Neuron (in vitro differentiated cells): ENCODE measurements around the gene DPP3.

Source experiments
- H2AFZ ChIP-seq: one replicate; pipeline ENCODE4 v1.6.1; 2013; ENCODE audit warnings: low read depth, mild to moderate bottlenecking, inconsistent platforms, low read length, moderate library complexity
- H3K27me3 ChIP-seq: one replicate; pipeline ENCODE4 v1.6.1; 2013; ENCODE audit warnings: low read length; ENCODE audit not compliant: insufficient read depth
- H3K36me3 ChIP-seq: one replicate; pipeline ENCODE4 v1.6.1; 2013; ENCODE audit warnings: low read length; ENCODE audit not compliant: insufficient read depth
- H3K4me1 ChIP-seq: one replicate; pipeline ENCODE4 v1.6.1; 2013; ENCODE audit warnings: low read length; ENCODE audit not compliant: insufficient read depth
- H3K4me3 ChIP-seq: 2 replicates; pipeline ENCODE4 v1.5.1; 2013; ENCODE audit warnings: mild to moderate bottlenecking, low read length, moderate library complexity
- H3K9me3 ChIP-seq: one replicate; pipeline ENCODE4 v1.6.1; 2013; ENCODE audit warnings: low read length

DPP3 gene

GRCh38 chr11:66467034-66467659 is 13.1 kb upstream of the DPP3 start:
- H3K36me3 ChIP-seq = peaks cover 8% of the 10 kb centered on the region
- H3K4me3 ChIP-seq = peak overlapping the region; percentile 55
- no peaks in the 10 kb centered on the region for H3K27me3 ChIP-seq
- peak overlapping the region; percentile 75 for H2AFZ ChIP-seq
- peaks cover 17% of the 10 kb centered on the region for H3K4me1 ChIP-seq
- no peaks in the 10 kb centered on the region for H3K9me3 ChIP-seq

DNA sequence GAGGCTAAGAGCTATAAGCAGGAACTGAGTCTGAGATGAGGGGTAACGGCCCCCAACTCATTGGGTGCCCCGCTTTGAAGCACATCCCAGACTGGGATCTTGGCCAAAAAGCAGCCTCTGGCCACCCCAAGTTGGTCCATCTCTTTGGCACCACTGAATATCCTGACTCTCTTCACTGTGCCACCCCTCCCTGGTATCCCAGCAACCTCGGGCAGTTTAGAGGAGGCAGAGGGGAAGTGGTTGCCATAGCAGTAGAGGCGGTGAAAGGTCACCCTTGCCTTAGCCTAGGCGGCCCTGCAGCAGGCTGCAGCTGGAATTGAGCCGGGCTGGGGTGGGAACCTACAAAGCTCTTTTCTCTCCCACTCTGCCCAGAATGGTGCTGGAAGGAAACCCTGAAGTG is 12.5 kb upstream of the DPP3 start:
- H3K4me3 ChIP-seq = peak overlapping the region; percentile 55
- H3K27me3 ChIP-seq = no peaks in the 10 kb centered on the region
- no peaks in the 10 kb centered on the region for H3K9me3 ChIP-seq
- H3K4me1 ChIP-seq = peaks cover 17% of the 10 kb centered on the region
- H3K36me3 ChIP-seq = peaks cover 14% of the 10 kb centered on the region
- peak overlapping the region; percentile 75 for H2AFZ ChIP-seq

DNA sequence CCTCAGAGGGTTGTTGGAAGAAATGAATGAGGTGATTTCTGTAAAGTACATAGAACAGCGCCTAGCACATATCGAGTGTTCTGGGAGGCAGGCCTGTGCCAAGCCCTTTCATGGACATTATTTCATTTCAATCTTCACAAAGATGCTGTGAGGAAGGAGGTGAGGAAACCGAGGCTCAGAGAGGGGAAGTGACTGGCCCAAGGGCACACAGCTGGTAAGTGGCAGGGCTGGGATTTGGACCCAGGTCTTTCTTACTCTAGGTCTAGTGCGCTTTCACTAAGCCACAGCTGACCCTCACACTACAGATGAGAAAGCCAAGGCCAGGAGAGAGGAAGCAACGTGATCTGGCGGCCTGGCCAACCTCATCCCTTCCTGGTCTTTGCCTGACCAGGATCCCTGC is 11.5 kb upstream of the DPP3 start:
- Histone ChIP-seq H3K36me3 (peaks cover 19% of the 10 kb centered on the region), H3K9me3 (no peaks in the 10 kb centered on the region), H3K27me3 (no peaks in the 10 kb centered on the region), H2AFZ (no peak overlapping the region), H3K4me1 (peaks cover 17% of the 10 kb centered on the region), H3K4me3 (no peak overlapping the region)

GRCh38 chr11:66469441-66469840 is 10.8 kb upstream of the DPP3 start:
- Histone ChIP-seq H3K4me1 (peaks cover 17% of the 10 kb centered on the region), H3K36me3 (peaks cover 26% of the 10 kb centered on the region), H3K9me3 (no peaks in the 10 kb centered on the region), H2AFZ (no peak overlapping the region), H3K27me3 (no peaks in the 10 kb centered on the region), H3K4me3 (no peak overlapping the region)

GRCh38 chr11:66470015-66470414 is 10.2 kb upstream of the DPP3 start:
- Histone ChIP-seq H3K36me3 (peaks cover 29% of the 10 kb centered on the region), H3K4me1 (peaks cover 17% of the 10 kb centered on the region), H2AFZ (no peak overlapping the region), H3K4me3 (no peak overlapping the region), H3K27me3 (no peaks in the 10 kb centered on the region), H3K9me3 (no peaks in the 10 kb centered on the region)

DNA sequence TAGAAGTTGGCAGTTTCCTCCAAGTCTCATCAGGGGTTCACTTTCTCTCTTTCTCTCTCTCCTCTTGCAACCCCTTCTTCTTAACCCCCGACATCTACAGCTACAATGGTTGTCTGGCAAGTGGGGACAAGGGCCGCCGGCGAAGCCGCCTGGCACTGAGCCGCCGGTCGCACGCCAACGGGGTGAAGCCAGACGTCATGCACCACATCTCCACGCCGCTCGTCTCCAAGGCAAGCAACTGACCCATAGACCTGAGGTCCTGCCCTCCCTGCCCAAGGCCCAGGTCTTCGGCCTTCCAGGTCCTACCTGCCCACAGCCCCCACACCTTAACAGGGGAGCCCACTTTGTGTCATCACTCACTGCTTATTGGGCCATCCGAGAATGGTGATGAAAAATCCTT is 9.1 kb upstream of the DPP3 start:
- Histone ChIP-seq H3K4me1 (peaks cover 17% of the 10 kb centered on the region), H3K4me3 (no peak overlapping the region), H3K9me3 (no peaks in the 10 kb centered on the region), H3K36me3 (peaks cover 34% of the 10 kb centered on the region), H3K27me3 (no peaks in the 10 kb centered on the region), H2AFZ (no peak overlapping the region)

DNA sequence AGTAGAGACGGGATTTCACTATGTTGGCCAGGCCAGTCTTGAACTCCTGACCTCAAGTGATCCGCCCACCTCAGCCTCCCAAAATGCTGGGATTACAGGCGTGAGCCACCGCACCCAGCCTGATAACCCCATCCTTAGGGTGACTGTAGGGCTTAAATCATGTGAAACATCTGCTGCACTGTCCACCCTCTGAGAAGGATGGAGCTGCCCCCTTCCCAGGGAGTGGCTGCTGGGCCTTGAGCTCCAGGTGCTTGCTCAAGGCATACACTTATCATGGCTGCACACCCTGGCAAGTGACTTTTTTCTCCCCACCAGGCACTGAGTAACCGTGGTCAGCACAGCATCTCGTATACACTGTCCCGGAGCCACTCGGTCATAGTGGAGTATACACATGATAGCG is 8.2 kb upstream of the DPP3 start:
- peaks cover 38% of the 10 kb centered on the region for H3K36me3 ChIP-seq
- H2AFZ ChIP-seq = no peak overlapping the region
- H3K9me3 ChIP-seq = no peaks in the 10 kb centered on the region
- H3K4me1 ChIP-seq = peaks cover 17% of the 10 kb centered on the region
- no peaks in the 10 kb centered on the region for H3K27me3 ChIP-seq
- H3K4me3 ChIP-seq = no peak overlapping the region

DNA sequence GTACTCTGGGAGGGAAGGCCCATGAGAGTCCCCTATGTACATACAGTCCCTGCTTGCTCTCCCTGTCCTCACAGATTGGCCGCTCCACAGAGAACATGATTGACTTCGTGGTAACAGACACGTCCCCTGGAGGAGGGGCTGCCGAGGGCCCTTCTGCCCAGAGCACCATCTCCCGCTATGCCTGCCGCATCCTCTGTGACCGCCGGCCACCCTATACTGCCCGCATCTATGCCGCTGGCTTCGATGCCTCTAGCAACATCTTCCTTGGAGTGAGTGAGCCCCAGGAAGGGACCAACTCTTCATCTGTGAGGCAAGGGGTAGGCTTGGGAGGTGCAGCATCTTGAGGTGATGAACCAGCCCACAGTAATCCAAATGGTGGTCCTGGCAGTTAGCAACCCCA is 7.1 kb upstream of the DPP3 start:
- H3K4me1 ChIP-seq = peaks cover 8% of the 10 kb centered on the region
- H3K36me3 ChIP-seq = peaks cover 43% of the 10 kb centered on the region
- H3K27me3 ChIP-seq = no peaks in the 10 kb centered on the region
- no peak overlapping the region for H2AFZ ChIP-seq
- H3K9me3 ChIP-seq = no peaks in the 10 kb centered on the region
- H3K4me3 ChIP-seq = no peak overlapping the region

DNA sequence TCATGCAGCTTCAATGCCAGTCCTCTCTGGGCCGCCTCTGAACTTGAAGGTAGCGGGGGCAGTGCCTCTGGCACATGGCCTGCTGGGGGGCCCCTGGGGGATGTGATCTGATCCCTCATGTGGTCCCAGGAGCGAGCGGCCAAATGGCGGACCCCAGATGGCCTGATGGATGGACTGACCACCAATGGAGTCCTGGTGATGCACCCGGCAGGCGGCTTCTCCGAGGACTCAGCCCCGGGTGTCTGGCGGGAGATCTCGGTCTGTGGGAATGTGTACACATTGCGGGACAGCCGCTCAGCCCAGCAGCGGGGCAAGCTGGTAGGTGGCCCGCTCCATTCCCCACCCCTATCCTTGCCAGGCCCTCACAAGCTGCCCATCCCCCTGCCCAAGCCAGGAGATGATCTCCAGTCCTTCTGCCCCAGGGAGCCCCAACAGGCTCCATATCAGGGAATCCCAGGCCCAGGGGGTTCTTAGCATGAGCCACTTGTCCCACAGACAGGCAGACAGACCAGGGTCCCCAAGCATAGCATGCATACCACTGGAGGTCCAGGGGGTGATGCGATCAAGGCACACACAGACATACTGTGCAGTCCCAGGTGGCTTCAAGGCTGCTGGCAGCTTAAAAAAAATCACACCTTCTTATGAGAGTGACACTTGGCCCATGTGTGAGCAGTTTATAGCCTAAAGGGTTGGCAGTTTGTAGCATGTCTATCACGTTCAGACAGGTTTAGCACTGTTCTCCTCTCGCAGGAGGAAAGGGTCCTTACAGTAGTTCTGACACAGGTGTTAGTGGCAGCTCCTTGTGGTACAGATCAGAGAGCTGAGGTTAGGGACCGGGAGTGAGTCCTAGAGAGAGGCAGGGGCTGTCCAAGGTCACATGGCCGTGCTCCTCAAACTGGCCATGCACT is 6.4 kb upstream of the DPP3 start:
- H3K27me3 ChIP-seq = no peaks in the 10 kb centered on the region
- no peaks in the 10 kb centered on the region for H3K9me3 ChIP-seq
- H3K4me1 ChIP-seq = peaks cover 3% of the 10 kb centered on the region
- H3K36me3 ChIP-seq = peaks cover 43% of the 10 kb centered on the region
- no peak overlapping the region for H3K4me3 ChIP-seq
- no peak overlapping the region for H2AFZ ChIP-seq

DNA sequence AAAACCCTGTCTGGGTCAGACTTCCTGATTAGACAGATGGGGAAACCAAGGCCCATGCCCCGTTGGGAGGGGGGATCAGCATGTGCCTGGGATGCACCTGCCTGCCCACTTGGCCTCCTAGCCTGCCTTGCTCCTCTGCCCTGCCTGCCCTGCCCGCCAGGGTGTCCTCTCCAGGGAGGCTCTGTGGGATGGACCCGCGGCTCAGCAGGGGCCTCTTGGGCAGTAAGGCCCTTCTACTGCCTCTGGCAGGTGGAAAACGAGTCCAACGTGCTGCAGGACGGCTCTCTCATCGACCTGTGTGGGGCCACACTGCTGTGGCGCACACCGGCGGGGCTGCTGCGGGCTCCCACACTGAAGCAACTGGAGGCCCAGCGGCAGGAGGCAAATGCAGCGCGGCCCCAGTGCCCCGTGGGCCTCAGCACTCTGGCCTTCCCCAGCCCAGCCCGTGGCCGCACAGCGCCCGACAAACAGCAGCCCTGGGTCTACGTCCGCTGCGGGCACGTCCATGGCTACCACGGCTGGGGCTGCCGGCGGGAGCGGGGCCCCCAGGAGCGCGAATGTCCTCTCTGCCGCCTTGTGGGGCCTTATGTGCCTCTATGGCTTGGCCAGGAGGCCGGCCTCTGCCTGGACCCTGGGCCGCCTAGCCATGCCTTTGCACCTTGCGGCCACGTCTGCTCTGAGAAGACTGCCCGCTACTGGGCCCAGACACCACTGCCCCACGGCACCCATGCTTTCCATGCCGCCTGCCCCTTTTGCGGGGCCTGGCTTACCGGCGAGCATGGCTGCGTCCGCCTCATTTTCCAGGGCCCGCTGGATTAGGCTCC is 4.7 kb upstream of the DPP3 start:
- Histone ChIP-seq H3K4me3 (no peak overlapping the region), H3K4me1 (peaks cover 4% of the 10 kb centered on the region), H3K27me3 (no peaks in the 10 kb centered on the region), H2AFZ (no peak overlapping the region), H3K36me3 (peaks cover 43% of the 10 kb centered on the region), H3K9me3 (no peaks in the 10 kb centered on the region)

GRCh38 chr11:66476173-66476840 is 3.9 kb upstream of the DPP3 start:
- peaks cover 38% of the 10 kb centered on the region for H3K36me3 ChIP-seq
- H3K4me3 ChIP-seq = no peak overlapping the region

DNA sequence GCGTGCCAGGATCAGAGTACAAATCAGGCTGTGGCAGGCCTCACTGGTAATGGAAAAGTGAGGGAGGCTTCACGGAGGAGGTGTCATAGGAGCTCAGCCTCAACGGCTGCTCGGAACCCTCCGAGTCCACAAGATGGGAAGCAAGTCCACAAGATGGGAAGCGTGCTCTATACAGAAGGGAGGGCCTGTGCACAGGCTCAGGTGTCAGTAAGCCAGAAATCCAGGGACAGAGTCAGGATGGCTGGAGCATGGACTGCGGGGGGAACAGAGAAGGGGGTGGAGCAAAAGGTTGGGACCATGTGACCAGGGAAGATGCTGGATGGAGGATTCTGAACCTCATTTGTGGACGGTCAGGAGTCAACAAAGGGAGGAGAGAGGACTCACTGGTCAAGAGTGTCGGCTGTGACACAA is 3.4 kb upstream of the DPP3 start:
- Histone ChIP-seq H3K4me3 (no peak overlapping the region), H3K27me3 (no peaks in the 10 kb centered on the region), H3K36me3 (peaks cover 37% of the 10 kb centered on the region), H2AFZ (no peak overlapping the region), H3K4me1 (peaks cover 8% of the 10 kb centered on the region), H3K9me3 (no peaks in the 10 kb centered on the region)

More at GRCh38 chr11:66476173-66476840, 3.9 kb upstream of the DPP3 start:
- H3K4me1 ChIP-seq = peaks cover 8% of the 10 kb centered on the region
- no peaks in the 10 kb centered on the region for H3K9me3 ChIP-seq
- H2AFZ ChIP-seq = no peak overlapping the region
- no peaks in the 10 kb centered on the region for H3K27me3 ChIP-seq
